ENCODE measurements around the gene SMNDC1.

Gene SMNDC1

DNA sequence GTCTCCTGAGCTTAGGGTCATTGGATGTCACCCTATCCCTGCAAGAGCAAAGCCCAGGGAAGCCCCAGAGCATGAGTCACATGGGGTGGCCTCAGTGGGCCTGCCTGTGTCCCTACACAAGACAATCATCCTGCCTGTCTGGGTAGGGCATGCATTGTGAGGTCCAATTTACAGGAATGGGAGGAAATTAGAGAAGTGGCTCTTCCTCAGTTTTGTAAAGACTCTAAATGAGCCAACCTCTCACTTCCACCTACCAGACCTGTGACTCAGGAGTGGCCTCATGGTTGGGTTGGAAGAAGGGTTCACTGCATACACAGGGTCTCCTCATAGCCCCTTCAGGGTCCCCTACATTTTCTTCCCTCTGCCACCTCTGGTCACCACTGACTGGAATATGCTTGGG lies 43.6 kb upstream of the SMNDC1 start:
- no peak for DNase-seq (ENCODE audit: low spot score)
- TF ChIP-seq, protein P1, sequence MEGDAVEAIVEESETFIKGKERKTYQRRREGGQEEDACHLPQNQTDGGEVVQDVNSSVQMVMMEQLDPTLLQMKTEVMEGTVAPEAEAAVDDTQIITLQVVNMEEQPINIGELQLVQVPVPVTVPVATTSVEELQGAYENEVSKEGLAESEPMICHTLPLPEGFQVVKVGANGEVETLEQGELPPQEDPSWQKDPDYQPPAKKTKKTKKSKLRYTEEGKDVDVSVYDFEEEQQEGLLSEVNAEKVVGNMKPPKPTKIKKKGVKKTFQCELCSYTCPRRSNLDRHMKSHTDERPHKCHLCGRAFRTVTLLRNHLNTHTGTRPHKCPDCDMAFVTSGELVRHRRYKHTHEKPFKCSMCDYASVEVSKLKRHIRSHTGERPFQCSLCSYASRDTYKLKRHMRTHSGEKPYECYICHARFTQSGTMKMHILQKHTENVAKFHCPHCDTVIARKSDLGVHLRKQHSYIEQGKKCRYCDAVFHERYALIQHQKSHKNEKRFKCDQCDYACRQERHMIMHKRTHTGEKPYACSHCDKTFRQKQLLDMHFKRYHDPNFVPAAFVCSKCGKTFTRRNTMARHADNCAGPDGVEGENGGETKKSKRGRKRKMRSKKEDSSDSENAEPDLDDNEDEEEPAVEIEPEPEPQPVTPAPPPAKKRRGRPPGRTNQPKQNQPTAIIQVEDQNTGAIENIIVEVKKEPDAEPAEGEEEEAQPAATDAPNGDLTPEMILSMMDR (IDR thresholded peaks at IDR 0.05; ENCODE audit: extremely low read depth, missing control alignments), result no peak

DNA sequence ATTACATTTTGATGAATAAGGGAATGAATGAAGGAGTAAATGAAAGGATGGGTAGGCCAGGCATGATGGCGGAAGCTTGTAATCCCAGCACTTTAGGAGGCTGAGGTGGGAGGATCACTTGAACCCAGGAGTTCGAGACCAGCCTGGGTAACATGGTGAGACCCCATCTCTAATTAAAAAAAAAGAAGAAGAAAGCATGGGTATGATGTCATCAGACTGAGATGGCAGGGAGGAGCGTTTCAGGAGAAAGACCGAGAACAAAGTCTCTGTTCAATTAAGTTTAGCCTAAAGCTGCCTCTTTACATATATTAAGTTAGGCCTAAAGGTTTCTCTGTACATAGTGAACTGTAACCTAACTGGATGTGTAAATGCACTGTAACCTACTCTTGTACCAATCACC lies 42.2 kb upstream of the SMNDC1 start:
- TF ChIP-seq, protein P1 (IDR thresholded peaks at IDR 0.05; ENCODE audit: extremely low read depth, missing control alignments), result no peak
- no peak for DNase-seq (ENCODE audit: low spot score)

DNA sequence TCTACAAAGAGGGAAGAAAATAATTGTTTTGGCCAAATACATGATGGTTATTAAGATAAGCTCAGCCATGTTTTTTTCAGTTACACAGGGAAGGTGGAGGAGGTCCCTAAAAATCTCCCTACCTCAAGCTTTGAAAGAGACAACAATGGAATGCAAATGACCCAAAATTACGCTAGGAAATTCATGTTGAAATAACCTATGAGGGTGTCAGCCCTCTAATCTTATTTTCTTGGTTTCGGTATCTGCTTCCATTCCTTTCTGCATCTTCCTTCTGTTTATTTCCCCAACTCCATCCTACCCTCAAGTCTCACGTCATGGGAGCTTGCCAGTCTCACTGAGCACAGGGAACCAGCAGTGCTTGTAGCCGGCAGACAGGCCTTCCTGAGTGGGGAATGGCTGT lies 40.6 kb upstream of the SMNDC1 start:
- TF ChIP-seq, protein P1 (IDR thresholded peaks at IDR 0.05; ENCODE audit: extremely low read depth, missing control alignments), result no peak

DNA sequence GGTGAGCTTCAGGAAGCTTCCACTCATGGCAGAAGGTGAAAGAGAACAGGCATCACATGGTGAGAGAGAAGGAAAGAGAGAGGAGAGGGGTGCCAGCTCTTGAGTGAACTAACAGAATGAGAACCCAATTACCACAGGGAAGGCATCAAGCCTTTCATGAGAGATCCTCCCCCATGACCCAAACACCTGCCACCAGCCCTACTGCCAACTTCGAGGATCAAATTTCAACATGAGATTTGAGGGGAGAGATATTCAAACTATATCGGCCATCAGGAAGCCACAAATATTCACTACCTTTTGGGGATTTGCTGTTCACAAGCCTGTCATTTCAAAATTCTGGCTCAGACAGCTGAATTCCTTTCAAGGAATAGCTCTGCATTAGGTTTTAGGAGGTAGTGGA lies 39.9 kb upstream of the SMNDC1 start:
- TF ChIP-seq, protein P1 (IDR thresholded peaks at IDR 0.05; ENCODE audit: extremely low read depth, missing control alignments), result no peak
- DNase-seq (ENCODE audit: low spot score), result no peak

More for the DNA sequence above, 40.6 kb upstream of the SMNDC1 start:
- no peak for DNase-seq (ENCODE audit: low spot score)

DNA sequence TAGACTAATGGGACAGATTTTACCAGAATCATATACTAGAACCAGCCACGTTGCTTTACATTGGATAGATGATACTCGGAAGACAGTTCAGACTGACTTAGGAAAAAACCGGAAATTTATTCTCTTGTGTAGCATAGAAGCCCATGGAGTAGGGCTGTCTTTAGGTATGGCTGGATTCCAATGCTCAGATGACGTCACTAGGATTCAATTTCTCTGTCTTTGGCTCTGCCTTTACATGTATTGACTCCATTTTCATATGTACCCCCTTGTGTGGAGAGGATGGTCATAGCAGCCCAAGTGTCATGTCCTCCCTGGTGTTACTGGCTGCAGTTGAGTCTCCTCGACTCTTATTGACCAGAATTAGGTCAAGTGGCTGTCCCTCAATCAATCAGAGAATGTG lies 39.2 kb upstream of the SMNDC1 start:
- TF ChIP-seq, protein P1 (IDR thresholded peaks at IDR 0.05; ENCODE audit: extremely low read depth, missing control alignments), result no peak
- no peak for DNase-seq (ENCODE audit: low spot score)

DNA sequence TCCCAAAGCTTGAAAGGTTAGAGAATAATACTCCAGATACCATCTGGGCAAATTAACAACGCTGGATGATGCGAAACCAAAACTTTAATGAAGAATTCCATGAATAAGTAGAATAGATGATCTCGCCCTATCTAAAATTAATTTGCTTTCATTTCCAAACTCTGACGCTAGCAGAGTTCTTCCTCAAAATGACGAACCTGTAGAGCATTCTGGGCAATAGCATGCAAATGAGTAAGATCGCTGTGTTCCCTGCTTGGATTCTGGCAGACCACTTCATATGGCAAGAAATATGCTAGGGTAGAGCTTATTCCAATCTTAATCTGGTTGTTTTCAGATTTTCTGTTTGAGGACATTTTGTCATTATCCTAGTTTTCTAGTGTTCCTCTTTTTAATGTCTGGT lies 36.1 kb upstream of the SMNDC1 start:
- TF ChIP-seq, protein P1 (IDR thresholded peaks at IDR 0.05; ENCODE audit: extremely low read depth, missing control alignments), result no peak
- DNase-seq (ENCODE audit: low spot score), result no peak

DNA sequence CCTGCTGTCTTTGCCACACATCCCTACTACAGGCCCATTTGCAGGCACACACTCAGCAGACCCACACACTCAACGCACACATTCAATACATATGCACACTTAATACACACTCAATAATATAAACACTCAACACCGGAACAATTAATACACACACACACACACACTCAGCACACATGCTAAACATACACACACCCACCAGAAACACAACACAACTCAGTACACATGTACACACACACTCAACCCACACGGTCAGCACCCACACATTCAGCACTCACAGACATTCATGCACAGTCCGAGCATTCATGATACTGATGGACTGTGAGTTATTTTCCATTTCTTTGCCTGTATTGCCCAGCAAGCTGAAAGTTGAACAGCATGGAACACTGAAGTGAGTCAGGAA lies 35.4 kb upstream of the SMNDC1 start:
- no peak for DNase-seq (ENCODE audit: low spot score)
- TF ChIP-seq, protein P1 (IDR thresholded peaks at IDR 0.05; ENCODE audit: extremely low read depth, missing control alignments), result no peak

Data from GM20000 (cell line).